GM19438 (cell line): Measurements from ENCODE around the gene SLC51A.
"Not testable (repeated sequence)": the region's sequence is repeated elsewhere in the genome, so short reads cannot be mapped to it uniquely, and the experiment has no call there.

Experiments
- ATAC-seq: cut with Tn5 transposase; IDR thresholded peaks from one replicate; pipeline ENCODE4 v1.9.1; 2021; ENCODE audit warnings: low read depth; ENCODE audit not compliant: unreplicated experiment

SLC51A gene

DNA sequence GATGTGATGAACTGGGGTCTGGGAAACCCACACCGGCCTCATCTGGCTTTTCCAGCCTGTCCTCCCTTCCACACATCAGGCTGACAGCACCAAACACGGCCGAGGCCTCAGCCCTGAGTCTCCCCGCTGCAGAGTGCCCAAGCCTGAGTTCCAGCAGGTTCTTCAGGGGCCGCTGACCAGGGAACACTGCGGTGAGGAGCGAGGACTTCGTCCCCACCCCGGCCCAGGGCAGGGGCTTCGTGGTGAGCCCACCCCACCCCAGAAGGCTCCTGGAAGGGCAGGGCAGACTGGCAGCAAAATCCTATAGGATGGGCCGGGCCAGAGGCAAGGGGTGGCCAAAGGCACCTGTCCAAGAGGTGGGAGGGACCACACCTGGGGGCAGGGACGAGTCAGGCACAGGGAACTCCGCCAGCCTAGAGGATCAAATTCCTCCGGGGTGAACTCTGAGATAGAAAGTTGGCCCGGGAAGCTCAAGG, at the start of gene SLC51A:
Gene SLC51A (plus strand): TSS at position 446 of the 476 bp plus-strand sequence. CDS start 179 bp downstream, outside the sequence.
- ATAC-seq: no peak

DNA sequence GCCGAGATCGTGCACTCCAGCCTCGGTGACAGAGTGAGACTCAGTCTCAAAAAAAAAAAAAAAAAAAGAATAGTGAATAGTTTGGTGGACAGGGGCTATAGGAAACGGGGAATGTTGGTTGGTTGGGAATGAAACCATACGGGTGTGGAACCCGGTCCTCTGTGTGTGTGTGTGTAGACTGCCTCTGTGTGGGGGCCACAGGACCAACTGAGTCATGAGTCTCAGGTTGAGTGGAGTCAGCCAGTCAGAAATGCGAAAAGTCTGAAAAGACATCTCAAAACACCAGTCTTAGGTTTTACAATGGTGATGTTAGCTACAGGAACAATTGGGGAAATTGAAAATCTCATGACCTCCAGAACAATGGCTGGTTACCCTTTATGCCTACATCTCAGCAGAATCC, 49.6 kb upstream of the SLC51A start:
- ATAC-seq: no peak

DNA sequence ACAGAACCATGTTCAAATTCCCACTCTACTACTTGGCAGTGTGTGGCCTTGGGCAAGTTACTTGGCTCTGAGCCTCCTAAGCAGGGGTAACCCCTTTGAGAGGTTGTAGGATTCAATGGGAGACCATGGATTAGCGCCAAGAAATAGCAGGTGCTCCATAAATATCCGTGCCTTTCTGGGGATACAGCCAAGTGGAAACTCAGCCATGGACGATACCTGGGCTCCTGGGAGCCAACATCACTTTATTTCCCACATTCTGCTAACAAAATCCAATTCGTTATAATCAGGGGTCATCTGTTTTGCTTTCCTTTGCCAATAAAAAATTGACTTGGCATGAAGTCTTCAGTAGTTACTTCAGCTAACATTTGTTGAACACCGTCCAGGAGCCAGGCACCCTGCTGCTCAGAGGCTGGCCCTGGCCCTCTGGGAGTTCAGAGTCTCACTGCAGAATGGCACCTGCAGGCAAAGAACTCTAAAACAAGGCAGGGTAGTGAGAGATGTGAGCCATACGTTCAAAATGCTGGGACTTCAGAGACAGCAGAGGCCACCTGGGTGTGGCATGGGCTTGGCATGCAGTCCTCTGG, 47.4 kb upstream of the SLC51A start:
- no peak for ATAC-seq

DNA sequence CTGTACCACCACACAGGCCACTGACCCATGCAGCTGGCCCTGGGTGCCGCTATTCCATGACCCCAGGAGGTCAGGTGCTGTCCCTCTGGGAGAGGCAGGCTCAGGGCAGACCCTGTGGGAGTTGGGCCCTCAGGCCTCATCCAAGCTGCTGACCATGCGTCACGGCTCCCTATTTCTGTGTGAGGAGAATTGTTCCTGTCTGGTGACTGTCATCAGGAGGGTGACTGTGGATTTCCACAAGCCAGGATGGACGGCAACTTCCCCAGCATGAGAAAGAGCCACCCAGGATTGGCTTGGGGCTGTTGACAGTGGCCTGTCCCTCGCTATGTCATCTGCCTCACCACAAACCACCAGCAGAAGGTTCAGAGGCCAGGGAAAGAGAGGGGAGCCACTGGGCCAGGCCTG, 46.5 kb upstream of the SLC51A start:
- no peak for ATAC-seq

DNA sequence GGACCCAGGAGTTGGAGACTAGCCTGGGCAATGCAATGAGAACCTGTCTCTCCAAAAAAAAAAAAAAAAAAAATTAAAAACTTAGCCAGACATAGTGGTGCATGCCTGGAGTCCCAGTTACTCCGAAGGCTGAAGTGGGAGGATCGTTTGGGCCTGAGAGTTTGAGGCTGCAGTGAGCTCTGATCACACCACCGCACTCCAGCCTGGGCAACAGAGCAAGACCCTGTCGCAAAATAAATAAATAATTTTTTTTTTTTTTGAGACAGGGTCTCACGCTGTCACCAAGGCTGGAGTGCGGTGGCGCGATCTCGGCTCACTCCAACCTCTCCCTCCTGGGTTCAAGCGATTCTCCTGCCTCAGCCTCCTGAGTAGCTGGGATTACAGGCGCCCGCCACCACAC, 46.0 kb upstream of the SLC51A start:
- ATAC-seq: not testable (repeated sequence)

DNA sequence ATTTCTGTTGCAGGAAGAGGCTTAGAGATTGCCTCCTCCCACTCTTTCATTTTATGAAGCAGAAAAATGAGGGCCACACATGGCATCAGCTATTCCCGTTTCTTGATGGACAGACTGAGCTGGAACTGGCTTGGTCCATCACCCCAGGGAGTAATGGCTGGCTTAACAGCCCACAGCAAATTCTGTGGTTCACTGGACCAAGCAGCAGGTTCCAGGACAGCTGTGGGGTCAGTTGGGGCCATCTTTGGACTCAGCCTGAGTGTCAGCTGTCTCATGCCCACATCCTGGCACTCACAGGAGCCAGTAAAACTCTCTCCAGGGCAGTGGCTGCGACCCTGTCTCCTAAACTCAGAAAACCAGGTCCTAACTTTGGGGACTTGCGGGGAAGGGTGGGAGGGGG, 41.7 kb upstream of the SLC51A start:
- ATAC-seq: no peak

DNA sequence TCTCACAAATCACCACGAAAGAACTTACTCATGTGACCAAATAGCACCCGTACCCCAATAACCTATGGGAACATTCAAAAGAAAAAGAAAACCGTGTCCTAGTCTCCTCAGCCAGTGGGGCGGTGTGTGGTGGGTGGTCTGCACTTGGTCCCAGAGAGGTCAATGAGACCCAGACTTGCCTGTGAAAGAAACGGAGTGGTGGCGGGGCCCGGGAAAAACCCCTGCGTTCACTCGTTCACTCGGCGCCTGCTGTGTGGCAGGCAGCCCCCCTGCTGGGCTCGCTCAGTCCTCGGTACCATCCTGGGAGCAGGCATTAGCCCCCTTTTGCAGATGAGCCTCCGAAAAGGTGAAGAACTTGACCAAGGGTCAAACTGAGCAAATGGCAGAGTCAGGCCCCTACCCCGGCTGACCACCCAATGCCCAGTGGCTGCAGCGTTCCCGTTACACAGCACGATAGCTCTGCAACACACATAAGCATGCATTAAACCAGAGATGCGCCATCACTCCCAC, 41.2 kb upstream of the SLC51A start:
- no peak for ATAC-seq

DNA sequence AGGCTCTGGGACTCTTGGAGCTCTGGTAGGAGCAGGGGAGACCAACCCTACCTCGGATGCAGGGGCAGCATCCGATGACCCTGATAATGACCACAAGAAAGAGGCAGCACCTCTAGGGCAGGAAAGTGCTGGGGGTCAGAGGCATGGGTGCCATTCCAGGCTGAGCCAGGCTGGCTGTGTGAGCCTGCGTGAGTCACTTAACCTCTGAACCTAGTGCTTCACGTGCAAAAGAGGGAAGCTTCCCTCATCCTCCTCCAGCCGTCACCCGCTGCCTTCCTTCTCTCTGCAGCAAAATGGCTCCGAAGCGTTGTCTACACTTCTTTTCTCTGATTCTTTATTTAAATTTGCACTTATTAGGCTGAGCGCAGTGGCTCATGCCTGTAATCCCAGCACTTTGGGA, 40.6 kb upstream of the SLC51A start:
- ATAC-seq: no peak

DNA sequence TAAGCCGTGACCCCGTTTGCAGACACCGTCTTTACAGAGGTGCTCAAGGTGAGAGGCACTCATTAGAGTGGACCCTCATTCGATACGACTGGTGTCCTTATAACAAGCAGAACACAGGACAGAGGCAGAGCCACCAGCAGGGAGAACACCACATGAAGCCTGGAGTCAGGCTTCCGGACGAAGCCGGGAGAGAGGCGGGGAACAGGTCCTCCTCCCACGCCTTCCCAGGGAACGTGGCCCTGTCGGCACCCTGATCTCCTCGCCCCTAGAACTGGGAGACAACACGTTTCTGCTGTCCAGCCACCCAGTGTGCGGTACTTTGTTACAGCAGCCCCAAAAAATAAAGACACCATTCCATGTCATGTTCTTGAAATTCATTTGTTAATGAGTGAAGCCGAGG, 38.8 kb upstream of the SLC51A start:
- ATAC-seq: no peak

DNA sequence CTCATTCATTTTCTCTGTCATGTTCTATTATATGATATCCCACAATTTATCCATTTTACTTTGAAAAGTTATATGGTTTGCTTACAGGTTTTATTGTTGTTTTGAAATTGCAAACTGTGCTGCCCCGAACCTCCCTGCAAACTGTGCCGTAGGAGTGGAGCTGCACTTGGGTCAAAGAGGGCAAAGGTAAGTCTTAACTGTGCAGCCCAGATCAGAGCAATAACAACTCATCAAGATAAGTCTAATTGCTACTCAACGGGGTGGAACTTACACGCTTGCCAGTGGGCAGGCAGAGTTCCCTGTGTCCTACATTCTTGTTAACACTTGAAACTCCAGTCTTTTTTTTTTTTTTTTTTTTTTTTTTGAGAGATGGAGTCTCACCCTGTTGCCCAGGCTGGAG, 38.4 kb upstream of the SLC51A start:
- ATAC-seq: no peak

DNA sequence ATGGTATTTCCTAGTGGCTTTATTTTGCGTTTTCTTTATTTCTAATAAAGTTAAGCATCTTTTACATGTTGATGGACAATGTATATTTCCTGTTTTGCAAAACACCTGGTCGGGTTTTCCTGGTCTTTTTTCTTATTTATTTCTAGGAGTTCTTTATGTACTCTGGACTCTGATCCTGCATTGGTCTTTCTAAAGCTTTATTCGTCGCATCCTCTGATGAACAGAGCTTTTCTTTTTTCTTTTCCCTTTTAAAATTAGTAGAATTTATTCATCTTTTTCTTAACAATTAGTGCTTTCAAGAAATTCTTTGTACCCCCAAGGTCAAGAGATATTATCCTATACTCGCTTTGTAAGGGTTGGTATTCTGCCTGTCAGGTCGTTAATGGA, 37.3 kb upstream of the SLC51A start:
- no peak for ATAC-seq

DNA sequence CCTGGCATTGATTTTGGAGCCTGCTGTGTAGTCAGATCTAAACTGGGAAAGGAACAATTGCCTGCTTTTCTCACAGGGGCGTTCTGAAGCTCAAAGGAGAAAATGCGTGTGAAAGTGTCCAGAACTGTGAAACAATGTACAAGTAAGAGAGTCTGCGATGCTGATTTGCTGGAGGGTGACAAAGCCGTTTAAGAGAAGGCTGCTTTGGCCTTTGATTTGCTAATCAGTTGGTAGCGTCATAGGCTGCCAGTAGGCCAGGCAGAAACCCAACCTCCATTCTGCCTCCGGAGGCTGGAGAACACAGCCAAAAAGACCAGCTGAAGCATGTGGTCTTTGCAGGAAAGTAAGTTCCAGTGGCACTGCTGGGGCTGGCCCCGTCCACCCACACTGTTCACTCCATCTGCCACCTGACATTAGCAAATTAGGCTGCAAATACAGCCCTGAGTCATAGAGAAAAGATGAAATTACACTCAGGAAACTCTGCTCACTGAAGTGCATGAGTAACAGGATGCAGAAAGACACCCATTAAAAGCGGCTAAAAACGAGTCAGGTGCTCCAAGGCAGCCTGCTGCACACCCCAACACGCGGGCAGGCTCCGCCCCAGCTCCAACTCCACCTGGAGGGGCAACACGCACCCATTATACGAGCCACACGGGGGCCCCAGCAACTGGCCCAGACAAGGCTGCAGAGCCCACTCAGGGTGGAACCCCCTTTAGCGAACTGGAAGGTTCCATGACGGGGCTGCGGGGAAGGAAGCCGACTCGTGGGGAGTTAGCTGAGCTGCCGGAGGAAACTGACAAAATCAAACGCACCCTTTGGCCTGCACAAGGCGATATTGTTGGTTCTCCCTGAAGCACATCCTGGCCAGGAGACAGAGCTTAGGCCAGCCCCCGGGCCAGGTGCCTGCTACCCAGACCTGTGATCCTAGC, 36.7 kb upstream of the SLC51A start:
- ATAC-seq: peak; percentile 63

DNA sequence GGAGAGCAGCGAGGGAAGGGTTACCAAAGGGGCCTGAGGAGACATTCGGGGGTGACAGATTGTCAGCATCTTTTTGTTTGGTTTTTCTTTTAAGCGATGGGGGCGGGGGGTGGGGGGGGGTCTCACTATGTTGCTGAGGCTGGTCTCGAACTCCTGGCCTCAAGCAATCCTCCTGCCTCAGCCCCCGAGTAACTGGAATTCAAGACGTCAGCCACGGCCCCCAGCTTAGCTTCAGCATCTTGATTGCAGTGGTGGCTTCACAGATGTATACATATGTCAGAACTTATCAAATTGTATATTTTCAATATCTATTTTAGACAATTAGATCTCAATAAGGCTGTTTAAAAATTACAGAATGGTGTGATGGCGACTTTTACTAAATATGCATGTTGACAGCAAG, 36.0 kb upstream of the SLC51A start:
- ATAC-seq: no peak

DNA sequence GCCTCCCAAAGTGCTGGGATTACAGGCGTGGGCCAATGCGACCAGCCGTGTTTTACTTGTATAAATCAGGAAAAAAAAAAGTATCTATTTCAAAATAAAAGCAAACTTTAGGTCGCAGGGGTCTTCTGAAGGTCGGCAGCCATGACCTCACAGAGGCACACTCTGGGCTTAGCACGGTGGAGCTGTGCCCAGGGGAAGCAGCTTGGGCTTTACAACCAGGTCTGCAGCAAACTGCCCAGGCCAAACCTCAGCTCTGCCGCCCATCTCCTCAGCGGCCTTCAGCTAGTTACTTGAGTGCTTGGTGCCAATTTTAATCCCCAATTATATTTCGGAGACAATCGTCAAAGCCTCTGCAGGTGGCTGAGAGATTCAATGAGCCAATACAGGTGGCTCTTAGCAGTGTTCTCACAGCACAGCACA, 35.2 kb upstream of the SLC51A start:
- ATAC-seq: no peak

DNA sequence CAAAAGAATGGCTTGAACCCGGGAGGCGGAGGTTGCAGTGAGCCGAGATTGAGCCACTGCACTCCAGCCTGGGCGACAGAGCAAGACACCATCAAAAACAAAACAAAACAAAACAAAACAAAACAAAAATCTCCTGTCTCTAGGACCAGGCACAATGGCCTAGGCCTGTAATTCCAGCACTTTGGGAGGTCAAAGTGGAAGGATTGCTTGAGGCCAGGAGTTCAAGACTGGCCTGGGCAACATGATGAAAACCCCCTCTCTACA, 32.2 kb upstream of the SLC51A start:
- not testable (repeated sequence) for ATAC-seq

DNA sequence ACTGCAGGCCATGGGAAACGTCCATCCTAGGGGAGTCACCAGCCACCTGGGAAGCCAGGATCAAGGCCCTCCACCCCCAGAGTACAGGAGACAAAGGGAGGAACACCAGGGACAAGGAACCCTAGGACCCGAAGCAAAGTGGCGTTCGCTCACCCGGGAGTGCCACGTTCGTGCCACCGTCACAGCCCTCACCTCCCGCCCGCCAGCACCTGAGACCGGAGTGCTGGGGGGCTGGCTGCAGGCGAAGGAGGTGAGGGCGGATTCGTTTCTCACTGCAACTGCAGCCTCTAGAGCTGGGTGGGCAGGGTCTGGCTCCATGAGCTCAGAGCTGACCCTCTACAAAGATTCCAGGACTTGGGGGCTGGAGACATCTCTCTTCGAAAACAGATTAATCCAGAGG, 31.5 kb upstream of the SLC51A start:
- no peak for ATAC-seq

DNA sequence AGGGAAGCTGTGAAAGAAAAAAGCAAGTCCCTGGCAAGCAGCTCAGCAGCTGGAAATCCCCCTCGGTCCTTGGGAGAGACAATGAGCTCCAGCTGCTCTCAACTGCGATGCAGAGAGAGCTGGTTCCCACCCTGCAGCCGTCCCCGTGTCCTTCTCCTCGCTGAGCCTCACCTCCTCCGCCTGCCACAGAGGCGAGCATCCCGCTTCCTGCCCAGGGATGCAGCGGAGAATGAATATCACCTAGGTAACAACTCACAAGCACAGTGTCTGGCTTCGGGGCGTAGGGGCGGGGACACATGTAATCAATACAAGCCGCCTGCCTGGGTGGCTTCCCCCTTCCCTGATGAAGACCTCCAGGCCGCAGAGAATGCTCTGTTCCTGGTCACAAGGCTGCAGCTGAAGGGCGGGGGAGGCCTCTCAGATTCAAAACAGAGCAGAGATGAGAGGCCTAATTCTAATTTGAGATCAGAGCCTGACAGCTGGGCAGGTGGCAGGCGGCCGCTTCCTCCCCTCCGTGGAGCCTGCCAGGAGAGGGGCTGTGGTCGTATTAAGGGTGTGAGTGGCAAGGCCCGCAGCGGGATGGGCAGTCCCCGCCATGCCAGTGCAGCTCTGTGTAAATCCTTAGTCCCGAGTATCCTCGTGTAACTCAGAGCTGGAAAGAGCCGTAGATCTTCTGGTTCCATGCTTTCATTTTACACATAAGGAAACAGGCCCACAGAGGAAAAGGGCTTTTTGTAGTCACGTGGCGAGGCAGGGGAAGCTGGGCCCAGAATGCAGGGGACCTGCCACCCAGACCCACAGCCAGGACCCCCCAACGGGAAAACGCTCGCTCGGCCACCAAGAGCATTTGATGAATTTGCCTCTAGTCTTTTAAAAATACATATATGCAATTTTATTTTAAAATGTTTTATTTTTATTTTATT, 29.4 kb upstream of the SLC51A start:
- ATAC-seq: no peak

DNA sequence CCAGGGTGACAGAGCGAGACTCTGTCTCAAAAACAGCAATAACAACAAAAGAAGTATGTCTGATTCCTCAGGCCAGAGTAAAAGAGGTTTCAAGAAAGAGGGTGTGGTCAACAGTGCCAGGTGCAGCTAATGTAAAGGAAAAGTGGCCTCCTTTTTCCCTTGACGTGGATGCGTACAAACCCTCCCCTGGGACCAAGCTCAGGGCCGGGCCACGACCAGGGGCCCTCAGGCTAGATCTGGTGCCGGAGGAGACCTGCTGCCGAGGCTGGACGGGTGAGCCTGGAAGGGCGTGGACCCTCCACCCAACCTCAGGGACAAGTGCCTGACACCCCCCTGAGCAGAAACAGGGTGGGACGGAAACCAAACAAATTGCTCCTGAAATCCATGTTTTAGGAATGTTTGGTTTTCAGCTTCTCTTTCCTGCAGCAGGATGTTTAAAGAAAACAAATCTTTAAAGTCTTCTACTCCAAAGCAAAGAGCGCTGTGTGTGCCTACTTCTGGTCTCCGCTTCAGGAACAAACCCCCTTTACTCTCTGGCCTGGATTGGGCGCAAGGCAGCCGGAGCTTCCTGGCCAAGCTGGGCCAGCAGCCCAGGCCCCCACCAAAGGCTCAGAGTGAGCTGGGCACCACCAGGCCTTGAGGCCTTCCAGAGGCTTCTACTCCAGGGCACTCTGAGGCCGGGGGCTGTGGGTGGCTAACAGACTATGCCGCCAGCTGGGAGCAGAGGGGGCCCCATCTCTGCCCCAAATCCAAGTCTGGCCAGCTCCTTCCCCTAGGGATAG, 26.6 kb upstream of the SLC51A start:
- ATAC-seq: no peak

DNA sequence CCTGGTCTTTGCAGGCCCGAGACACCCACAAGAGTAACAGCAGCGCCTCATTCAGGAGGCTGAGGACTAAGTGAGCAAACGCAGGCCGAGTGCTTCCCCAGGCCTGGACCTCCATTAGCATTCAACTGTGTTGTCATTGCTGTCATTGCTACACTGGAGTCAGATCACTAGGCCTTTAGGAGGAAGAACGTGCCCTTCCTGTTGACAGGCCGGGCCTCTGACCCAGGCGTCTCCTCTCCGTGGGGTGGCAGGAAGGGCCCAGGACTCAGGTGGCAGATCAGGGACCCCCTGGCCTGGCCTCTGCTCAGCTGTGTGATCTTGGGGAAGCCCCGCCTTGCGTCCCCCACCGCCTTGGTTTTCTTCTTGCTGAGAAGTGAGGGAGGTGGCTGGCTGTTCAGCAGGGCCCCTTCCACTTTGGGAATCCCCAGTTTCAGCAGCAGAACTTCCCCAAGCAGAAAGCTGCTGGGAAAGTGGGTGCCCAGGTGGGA, 24.3 kb upstream of the SLC51A start:
- peak; percentile 46 for ATAC-seq

DNA sequence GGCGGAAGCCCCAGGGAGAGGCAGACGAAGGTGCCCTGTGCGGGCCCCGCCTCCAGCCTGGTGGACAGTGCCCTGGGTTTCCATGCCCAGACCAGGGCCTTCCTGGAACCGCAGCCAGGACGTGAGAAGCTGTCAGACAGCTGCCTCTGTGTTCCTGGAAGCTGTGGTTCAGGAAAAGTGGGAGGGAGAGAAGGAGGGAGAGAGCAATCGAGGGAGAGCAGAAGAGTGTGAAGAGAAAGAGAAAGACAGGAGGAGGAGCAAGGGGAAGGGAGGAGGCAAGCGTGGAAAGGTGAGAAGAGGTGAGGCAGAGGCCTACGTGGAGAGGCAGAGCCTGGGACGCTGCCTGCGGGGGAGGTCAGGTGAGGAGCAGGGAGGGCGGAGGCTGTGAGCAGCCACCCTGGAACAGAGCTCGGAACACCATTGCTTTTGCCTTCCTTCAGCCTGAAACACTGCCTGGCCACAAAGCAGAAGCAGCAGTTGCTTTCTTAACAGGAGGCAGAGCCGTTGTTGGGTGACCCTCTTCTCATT, 23.7 kb upstream of the SLC51A start:
- peak; percentile 22 for ATAC-seq
